HUES64 (cell line): ENCODE data around the gene UBE2K.
"Not testable (repeated sequence)": the region's sequence is repeated elsewhere in the genome, so short reads cannot be mapped to it uniquely, and the experiment has no call there.

ENCODE experiments used
- H3K27ac ChIP-seq: 2 replicates; pipeline ENCODE4 v1.7.0; 2013; ENCODE audit warnings: low read depth, low read length, inconsistent platforms
- H3K27me3 ChIP-seq: 2 replicates; pipeline ENCODE4 v1.6.1; 2013; ENCODE audit warnings: mild to moderate bottlenecking, low read length; ENCODE audit not compliant: insufficient read depth
- H3K36me3 ChIP-seq: 2 replicates; pipeline ENCODE4 v1.6.1; 2013; ENCODE audit warnings: mild to moderate bottlenecking, low read length; ENCODE audit not compliant: insufficient read depth
- H3K4me1 ChIP-seq: 2 replicates; pipeline ENCODE4 v1.6.1; 2013; ENCODE audit warnings: mild to moderate bottlenecking, low read length, moderate library complexity; ENCODE audit not compliant: insufficient read depth
- H3K4me3 ChIP-seq: 2 replicates; pipeline ENCODE4 v1.5.1; 2013; ENCODE audit warnings: mild to moderate bottlenecking, low read length, moderate library complexity
- H3K9ac ChIP-seq: 2 replicates; pipeline ENCODE4 v1.6.1; 2013; ENCODE audit warnings: mild to moderate bottlenecking, low read depth, low read length
- H3K9me3 ChIP-seq: 2 replicates; pipeline ENCODE4 v1.6.1; 2013; ENCODE audit warnings: low read depth, low read length; ENCODE audit not compliant: insufficient read depth
- WGBS: fragments of 150-250, 120-280 bp; methylation state at CpG from one replicate; pipeline ENCODE4 v1.1.7; 2013; ENCODE audit warnings: missing lambda C conversion rate; 5-methylcytosine and 5-hydroxymethylcytosine counted together

The UBE2K gene

DNA sequence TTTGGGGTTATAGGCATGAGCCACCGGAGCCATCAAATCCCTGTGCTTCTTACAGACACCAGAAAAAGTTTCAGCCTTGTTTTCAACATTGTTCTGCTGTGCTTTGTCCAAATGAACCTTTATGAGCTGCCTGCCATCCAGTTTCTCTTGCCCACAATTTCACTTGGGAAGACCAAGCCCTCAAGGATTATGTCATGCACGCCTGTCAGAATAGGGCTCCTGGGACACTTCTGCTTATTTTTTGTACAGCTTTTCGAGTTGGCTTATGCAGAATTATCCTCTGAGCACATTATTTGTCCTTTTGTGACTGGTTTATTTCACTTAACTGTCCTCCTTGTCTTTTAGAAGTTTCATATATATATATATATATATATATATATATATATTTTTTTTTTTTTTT is 16.2 kb downstream of the UBE2K start:
- Histone ChIP-seq H3K9ac (no peak overlapping the region), H3K9me3 (no peaks in the 10 kb centered on the region), H3K27me3 (no peaks in the 10 kb centered on the region), H3K36me3 (peaks cover 24% of the 10 kb centered on the region), H3K4me3 (no peak overlapping the region), H3K27ac (no peak overlapping the region), H3K4me1 (no peaks in the 10 kb centered on the region)
- 83% methylated on average over 3 of the region's 3 CpGs for WGBS

- Histone ChIP-seq H3K9ac (no peak overlapping the region), H3K27ac (no peak overlapping the region), H3K9me3 (no peaks in the 10 kb centered on the region), H3K4me3 (no peak overlapping the region), H3K4me1 (no peaks in the 10 kb centered on the region; the same call in 1 of the 2 replicates), H3K27me3 (no peaks in the 10 kb centered on the region), H3K36me3 (peaks cover 24% of the 10 kb centered on the region)
- WGBS: 98% methylated on average over 2 of the region's 3 CpGs
These were observed 17.9 kb downstream of the UBE2K start for GRCh38 chr4:39715788-39716187.

- Histone ChIP-seq H3K27me3 (no peaks in the 10 kb centered on the region), H3K9ac (no peak overlapping the region), H3K27ac (no peak overlapping the region), H3K4me1 (no peaks in the 10 kb centered on the region; the same call in 1 of the 2 replicates), H3K9me3 (no peaks in the 10 kb centered on the region), H3K4me3 (no peak overlapping the region), H3K36me3 (peaks cover 24% of the 10 kb centered on the region)
- 92% methylated on average over 11 of the region's 11 CpGs for WGBS
These were observed 18.4 kb downstream of the UBE2K start for GRCh38 chr4:39716356-39716755.

- not testable (repeated sequence) for H3K27me3 ChIP-seq, H3K9me3 ChIP-seq, H3K27ac ChIP-seq, H3K4me3 ChIP-seq, H3K9ac ChIP-seq, H3K4me1 ChIP-seq
- peaks cover 24% of the 10 kb centered on the region for H3K36me3 ChIP-seq
- WGBS: 96% methylated on average over 19 of the region's 19 CpGs
These were observed 19.8 kb downstream of the UBE2K start for GRCh38 chr4:39717743-39718142.

DNA sequence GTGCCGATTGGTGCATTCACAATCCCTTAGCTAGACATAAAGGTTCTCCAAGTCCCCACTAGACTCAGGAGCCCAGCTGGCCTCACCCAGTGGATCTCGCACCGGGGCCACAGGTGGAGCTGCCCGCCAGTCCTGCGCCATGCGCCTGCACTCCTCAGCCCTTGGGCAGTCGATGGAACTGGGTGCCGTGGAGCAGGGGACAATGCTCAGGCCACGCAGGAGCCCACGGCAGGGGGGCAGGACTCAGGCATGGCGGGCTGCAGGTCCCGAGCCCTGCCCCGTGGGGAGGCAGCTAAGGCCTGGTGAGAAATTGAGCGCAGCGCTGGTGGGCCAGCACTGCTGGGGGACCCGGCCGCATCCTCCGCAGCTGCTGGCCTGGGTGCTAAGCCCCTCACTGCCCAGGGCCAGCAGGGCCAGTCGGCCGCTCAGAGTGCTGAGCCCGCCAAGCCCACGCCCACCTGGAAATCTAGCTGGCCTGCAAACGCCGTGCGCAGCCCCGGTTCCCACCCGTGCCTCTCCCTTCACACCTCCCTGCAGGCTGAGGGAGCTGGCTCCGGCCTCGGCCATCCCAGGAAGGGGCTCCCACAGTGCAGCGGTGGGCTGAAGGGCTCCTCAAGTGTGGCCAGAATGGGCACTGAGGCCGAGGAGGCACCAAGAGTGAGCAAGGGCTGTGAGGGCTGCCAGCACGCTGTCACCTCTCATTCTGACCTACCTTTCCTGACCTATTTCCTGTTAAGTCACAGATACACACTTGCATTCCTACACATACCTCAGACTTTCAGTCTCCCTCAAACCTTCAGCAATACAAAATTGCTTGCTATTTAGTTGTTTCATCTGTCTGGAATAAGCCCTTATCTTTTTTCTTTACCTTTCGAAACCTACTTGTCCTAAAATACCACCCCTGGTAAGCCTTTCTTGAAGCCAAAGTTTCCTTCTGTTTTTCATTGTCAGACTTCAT is 20.7 kb downstream of the UBE2K start:
- no peak overlapping the region for H3K27ac ChIP-seq

GRCh38 chr4:39719804-39720580 is 22.1 kb downstream of the UBE2K start:
- peaks cover 18% of the 10 kb centered on the region for H3K36me3 ChIP-seq
- no peaks in the 10 kb centered on the region for H3K9me3 ChIP-seq
- no peak overlapping the region for H3K4me3 ChIP-seq
- H3K27ac ChIP-seq: no peak overlapping the region
- no peaks in the 10 kb centered on the region for H3K27me3 ChIP-seq
- H3K9ac ChIP-seq: no peak overlapping the region
- H3K4me1 ChIP-seq: peaks cover 5% of the 10 kb centered on the region

More for the DNA sequence above, 20.7 kb downstream of the UBE2K start:
- Histone ChIP-seq H3K27me3 (no peaks in the 10 kb centered on the region), H3K9me3 (no peaks in the 10 kb centered on the region), H3K9ac (no peak overlapping the region), H3K4me1 (no peaks in the 10 kb centered on the region; the same call in 1 of the 2 replicates), H3K4me3 (no peak overlapping the region), H3K36me3 (peaks cover 24% of the 10 kb centered on the region)
- WGBS: 95% methylated on average over 33 of the region's 33 CpGs

DNA sequence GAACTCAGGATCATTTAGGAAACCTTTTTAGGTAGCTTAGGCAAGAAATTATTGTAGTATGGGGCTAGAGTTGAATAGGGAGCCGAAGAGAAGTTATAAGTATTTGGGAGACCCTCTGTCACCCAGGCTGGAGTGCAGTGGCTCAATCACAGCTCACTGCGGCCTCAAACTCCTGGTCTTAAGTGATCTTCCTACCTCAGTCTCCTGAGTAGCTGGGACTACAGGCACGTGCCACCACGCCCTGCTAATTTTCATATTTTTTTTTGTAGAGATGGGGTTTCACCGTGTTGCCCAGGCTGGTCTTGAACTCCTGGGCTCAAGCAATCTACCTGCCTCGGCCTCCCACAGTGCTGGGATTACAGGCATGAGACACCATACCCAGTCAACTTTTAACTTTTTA is 23.3 kb downstream of the UBE2K start:
- WGBS: 88% methylated on average over 6 of the region's 6 CpGs
- not testable (repeated sequence) for H3K4me3 ChIP-seq, H3K9ac ChIP-seq, H3K27me3 ChIP-seq, H3K27ac ChIP-seq, H3K9me3 ChIP-seq
- H3K4me1 ChIP-seq: peaks cover 12% of the 10 kb centered on the region
- peaks cover 11% of the 10 kb centered on the region for H3K36me3 ChIP-seq

GRCh38 chr4:39721788-39722187 is 23.9 kb downstream of the UBE2K start:
- peaks cover 12% of the 10 kb centered on the region for H3K36me3 ChIP-seq
- H3K27ac ChIP-seq: no peak overlapping the region
- 94% methylated on average over 5 of the region's 7 CpGs for WGBS
- peaks cover 12% of the 10 kb centered on the region for H3K4me1 ChIP-seq
- H3K9me3 ChIP-seq: no peaks in the 10 kb centered on the region
- H3K9ac ChIP-seq: no peak overlapping the region
- no peaks in the 10 kb centered on the region for H3K27me3 ChIP-seq
- H3K4me3 ChIP-seq: no peak overlapping the region

- no peaks in the 10 kb centered on the region for H3K27me3 ChIP-seq
- H3K4me3 ChIP-seq: no peak overlapping the region
- peaks cover 7% of the 10 kb centered on the region; the same call in 1 of the 2 replicates for H3K36me3 ChIP-seq
- no peak overlapping the region for H3K27ac ChIP-seq
- peaks cover 21% of the 10 kb centered on the region for H3K4me1 ChIP-seq
- H3K9me3 ChIP-seq: no peaks in the 10 kb centered on the region
- WGBS: 95% methylated on average over 4 of the region's 4 CpGs
- no peak overlapping the region for H3K9ac ChIP-seq
These were observed 31.6 kb downstream of the UBE2K start for GRCh38 chr4:39729557-39729956.

- H3K4me1 ChIP-seq: peaks cover 16% of the 10 kb centered on the region
- no peaks in the 10 kb centered on the region for H3K9me3 ChIP-seq
- H3K27ac ChIP-seq: no peak overlapping the region
- 94% methylated on average over 3 of the region's 3 CpGs for WGBS
- no peaks in the 10 kb centered on the region for H3K27me3 ChIP-seq
- H3K4me3 ChIP-seq: no peak overlapping the region
- H3K9ac ChIP-seq: no peak overlapping the region
- peaks cover 7% of the 10 kb centered on the region; the same call in 1 of the 2 replicates for H3K36me3 ChIP-seq
These were observed 32.1 kb downstream of the UBE2K start for GRCh38 chr4:39730072-39730471.

DNA sequence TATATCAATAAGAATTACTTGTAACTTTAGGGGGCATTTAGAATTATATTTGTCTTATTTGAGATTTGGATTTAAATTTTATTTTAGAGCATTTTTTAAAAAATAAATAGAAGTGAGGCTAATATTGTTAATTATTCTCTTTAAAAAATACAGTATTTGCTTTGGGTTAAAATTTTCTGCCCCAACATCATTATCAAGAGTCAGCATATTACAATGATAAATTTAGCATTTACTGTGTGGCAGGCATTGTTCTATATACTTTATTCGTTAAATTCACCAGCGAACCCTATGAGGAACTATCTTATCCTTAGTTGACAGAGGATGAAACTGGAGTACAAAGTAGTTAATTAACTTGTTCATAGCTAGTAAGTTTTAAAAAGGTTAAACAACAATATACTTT is 34.0 kb downstream of the UBE2K start:
- WGBS: no CpG with 5 or more reads among the region's 2 CpGs

More for the DNA sequence above, 34.0 kb downstream of the UBE2K start:
- Histone ChIP-seq H3K9ac (no peak overlapping the region), H3K27me3 (no peaks in the 10 kb centered on the region), H3K27ac (no peak overlapping the region), H3K36me3 (peaks cover 5% of the 10 kb centered on the region; the same call in 1 of the 2 replicates), H3K9me3 (no peaks in the 10 kb centered on the region), H3K4me1 (peaks cover 11% of the 10 kb centered on the region), H3K4me3 (no peak overlapping the region)
